GM12875 (cell line): ENCODE measurements around the gene ART3.

Experiments
- H3K4me3 ChIP-seq: one replicate; pipeline ENCODE4 v1.5.1; 2011; ENCODE audit warnings: low read depth, low read length, control low read depth
- TF ChIP-seq, protein P1 (sequence below): IDR thresholded peaks from 2 replicates; pipeline ENCODE4 v1.5.1; 2011; ENCODE audit warnings: low read depth, mild to moderate bottlenecking, control low read depth, inconsistent platforms, low read length, moderate library complexity, borderline replicate concordance; ENCODE audit not compliant: insufficient read depth

Gene ART3

DNA sequence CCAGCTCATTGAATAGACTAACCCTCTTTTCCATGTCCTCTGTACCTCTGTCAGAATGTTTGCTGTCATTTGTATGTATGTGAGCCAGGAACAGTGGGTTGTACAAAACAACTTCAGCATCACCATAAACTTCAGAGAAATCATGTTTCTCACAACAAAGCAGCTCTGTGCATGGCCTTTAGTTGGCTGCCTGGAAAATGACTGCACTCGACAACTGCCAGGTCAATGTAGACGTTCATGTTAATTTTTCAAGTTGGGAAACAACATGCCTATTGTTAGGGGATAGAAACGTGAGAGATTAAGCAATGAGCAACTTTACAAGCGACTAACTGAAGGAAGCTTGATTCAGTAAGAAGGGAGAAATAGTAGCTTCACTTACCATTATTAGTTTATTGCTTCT is 20.8 kb upstream of the ART3 start:
- TF ChIP-seq, protein P1, sequence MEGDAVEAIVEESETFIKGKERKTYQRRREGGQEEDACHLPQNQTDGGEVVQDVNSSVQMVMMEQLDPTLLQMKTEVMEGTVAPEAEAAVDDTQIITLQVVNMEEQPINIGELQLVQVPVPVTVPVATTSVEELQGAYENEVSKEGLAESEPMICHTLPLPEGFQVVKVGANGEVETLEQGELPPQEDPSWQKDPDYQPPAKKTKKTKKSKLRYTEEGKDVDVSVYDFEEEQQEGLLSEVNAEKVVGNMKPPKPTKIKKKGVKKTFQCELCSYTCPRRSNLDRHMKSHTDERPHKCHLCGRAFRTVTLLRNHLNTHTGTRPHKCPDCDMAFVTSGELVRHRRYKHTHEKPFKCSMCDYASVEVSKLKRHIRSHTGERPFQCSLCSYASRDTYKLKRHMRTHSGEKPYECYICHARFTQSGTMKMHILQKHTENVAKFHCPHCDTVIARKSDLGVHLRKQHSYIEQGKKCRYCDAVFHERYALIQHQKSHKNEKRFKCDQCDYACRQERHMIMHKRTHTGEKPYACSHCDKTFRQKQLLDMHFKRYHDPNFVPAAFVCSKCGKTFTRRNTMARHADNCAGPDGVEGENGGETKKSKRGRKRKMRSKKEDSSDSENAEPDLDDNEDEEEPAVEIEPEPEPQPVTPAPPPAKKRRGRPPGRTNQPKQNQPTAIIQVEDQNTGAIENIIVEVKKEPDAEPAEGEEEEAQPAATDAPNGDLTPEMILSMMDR: no peak

DNA sequence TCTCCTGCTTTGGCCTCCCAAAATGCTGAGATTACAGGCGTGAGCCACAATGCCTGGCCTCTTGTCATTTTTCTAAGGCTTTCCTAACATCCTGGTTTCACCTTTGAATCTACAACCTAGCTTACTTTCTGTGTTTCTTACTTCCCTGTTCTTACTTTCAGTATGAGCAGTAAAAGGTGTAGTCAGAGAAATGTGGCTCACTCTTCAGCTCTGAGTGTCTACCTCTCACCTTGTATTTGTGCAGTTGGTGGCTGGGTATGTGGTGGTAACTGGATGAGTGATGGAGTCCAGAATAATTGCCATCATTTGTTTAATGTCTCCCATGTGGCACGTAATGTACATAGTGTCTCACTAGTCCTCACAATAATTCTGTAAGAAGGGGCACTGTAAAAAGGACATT is 19.5 kb upstream of the ART3 start:
- TF ChIP-seq, protein P1: no peak
- no peak overlapping the region for H3K4me3 ChIP-seq

More for the DNA sequence above, 20.8 kb upstream of the ART3 start:
- no peak overlapping the region for H3K4me3 ChIP-seq

DNA sequence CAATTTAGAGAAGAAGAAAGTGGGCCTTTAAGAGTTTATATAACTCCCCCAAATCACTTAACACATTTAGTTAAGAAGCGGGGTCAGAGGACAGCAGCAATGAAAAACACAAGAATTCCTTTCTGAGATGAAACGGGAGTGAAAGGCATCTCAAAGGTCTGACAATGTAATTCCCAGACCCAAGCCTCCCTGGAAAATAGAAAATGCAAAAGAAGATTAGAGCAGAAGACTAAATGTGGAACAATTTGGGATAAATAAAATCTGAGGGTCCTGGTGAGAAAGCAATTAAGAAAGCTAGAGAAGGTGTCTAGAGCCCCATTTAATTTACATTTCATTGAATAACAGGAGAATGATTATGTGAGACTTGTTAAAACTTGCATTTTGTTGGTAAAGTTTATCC is 19.1 kb upstream of the ART3 start:
- H3K4me3 ChIP-seq: no peak overlapping the region
- TF ChIP-seq, protein P1: no peak

DNA sequence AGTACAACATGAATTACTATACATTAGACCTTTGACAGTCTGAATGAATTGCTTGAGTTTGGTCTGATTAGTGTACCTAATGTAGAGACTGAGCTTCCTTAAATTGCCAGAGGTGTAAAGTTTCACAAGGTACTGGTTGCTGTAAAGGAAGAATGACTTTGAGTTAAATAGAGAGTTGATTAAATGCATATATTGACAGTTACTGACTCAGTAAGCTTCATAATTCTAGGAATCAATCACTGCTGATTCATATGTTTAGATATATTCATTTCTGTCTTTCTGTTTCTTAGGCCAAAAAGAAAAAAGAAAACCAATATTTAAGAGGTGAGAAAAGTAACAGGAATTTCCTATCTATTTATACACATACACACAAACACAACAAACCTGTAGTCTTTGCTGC is 16.2 kb upstream of the ART3 start:
- H3K4me3 ChIP-seq: no peak overlapping the region

DNA sequence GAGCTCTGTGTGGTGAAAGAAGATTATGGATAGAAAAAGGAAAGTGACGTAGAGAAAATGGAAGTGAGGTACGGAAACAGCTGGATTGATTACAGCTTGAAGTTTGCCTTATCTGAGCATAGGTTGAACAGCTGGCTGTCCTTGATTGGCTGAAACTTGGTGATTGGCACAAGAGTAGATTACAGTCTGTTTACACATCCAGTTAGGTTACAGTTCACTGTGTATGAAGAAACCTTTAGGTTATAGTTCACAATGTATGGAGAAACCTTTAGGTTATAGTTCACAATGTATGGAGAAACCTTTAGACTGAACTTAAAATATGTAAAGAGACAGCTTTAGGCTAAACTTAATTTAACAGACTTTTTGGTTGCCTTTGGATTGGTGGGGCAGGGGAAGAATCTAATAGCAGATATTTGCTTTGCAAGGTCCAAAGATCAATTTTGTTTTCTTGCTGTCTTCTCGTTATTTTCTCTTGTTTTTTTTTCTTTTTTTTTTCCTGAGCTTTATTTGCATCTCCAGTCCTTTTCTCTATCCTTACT is 15.6 kb upstream of the ART3 start:
- TF ChIP-seq, protein P1: no peak
- H3K4me3 ChIP-seq: no peak overlapping the region

More for the DNA sequence above, 16.2 kb upstream of the ART3 start:
- TF ChIP-seq, protein P1: no peak

DNA sequence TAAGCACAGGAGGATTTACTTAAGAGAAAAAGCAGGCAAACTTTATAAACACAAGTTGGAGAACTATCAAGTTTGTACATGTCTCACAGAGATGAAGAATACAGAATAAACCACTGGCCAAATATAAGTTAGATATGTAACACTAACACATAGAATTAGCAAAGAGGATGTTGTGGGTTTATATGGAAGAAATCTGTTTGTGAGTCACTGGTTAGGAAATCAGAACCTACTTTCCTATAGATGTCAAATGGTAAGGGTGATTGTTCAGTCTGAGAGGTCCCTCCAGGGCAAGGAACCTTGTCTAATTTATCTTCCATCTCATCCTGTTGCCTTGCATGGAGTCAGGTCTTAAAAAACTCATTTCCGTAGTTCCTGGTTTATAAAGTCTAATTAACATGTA is 14.8 kb upstream of the ART3 start:
- TF ChIP-seq, protein P1: no peak
- no peak overlapping the region for H3K4me3 ChIP-seq

DNA sequence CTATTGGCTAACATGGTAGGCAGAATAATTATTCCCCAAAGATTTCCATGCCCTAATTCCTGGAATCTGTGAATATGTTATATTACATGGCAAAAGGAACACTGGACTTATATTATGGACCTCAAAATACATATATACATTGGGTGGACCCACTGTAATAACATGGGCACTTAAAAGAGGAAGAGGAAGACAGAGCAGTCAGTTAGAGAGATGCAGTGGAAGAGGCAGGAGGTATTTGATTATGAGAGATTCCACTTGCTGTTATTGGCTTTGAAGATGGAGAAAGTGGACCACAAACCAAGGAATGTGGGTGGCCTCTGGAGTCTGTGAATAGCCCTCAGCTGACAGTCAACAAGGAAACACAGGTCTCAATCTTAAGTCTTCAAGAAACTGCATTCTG is 14.0 kb upstream of the ART3 start:
- TF ChIP-seq, protein P1: no peak
- H3K4me3 ChIP-seq: no peak overlapping the region
